NCI-H1048 (cell line): ENCODE results near the gene CA10.

ENCODE experiments used
- DNase-seq: peaks from one replicate; lab custom pipeline; 2025; lab: John Stamatoyannopoulos, UW

The CA10 gene

GRCh38 chr17:52147431-52147830 is 11.1 kb downstream of the CA10 start:
- DNase-seq, result no peak

DNA sequence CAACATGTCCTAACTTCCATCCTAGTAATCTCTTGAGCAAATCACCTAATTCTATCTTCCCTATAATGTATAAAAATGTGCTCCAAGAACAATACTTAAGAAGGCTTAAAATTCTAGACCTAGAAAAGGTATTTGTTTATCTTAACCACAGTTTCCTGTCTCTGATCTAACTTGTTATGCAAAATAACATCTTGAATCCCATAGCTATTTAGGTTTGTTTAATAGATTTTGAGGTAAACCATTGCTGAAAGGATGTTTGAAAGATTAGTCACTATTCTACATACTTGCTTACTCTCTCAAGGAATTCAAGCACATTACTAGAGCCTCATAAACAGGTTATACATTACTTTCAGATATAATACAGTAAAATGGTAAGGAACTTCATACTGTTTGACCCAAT is 13.0 kb downstream of the CA10 start:
- no peak for DNase-seq

DNA sequence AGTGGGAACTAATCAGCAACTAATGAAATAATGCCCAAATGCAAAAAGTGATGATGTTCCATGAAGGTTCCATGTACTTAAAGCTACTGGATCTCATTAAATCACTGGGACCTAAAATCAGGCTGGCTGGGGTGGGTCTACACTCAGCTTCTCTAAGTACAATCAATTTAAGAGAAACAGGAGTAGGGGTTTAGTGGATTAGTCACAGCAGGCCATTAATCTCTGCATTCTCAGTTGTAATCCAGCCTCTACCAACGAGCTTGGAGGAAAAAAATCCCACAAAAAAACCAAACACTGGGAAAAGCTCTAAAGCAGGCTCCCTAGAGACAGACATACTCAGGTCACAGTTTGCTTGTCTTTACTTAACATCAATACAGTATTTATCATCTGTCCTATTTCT is 15.0 kb downstream of the CA10 start:
- DNase-seq, result no peak

- no peak for DNase-seq
Measured at GRCh38 chr17:52140601-52141000, 17.9 kb downstream of the CA10 start.

- no peak for DNase-seq
Measured at GRCh38 chr17:52138752-52139151, 19.8 kb downstream of the CA10 start.

GRCh38 chr17:52138350-52138749 is 20.2 kb downstream of the CA10 start:
- no peak for DNase-seq

- no peak for DNase-seq
Measured at GRCh38 chr17:52136166-52136565, 22.3 kb downstream of the CA10 start.

DNA sequence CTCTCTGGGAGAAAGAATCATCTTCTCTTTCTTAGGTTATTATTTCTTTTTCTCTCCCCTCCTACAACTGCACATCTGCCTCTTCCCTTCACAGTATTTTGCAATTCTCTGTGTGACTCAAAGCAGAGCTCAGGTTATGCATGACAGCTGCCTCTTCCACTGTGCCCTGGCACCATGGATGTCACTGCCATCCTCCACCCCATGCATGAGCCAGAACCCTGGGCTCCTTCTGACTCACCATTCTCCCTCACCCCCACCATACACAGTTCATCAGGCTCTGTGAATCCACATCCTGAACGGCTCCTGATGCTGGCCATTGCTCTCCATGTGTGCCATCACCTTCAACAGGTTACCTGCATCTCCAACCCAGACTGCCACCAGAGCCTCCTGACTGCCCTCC is 23.9 kb downstream of the CA10 start:
- DNase-seq, result no peak

DNA sequence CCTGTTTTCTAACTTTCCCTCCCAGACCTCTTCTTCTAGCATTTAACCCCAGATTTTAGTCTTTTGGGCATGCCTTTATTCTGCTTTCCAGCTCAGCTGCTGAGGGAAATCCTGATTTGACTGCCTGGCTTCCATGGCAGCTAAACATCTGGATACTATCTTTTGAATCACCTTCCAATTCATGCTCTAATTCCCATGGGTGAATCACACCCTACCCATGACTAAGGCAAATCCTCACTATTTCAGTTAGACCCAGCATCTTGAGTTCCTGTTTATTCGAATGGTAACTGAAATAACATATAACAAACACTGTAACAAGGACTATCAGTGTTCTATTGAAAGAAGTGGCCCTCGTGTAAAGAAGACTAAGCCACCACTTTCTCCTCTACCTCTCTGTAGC is 29.8 kb downstream of the CA10 start:
- DNase-seq, result no peak

DNA sequence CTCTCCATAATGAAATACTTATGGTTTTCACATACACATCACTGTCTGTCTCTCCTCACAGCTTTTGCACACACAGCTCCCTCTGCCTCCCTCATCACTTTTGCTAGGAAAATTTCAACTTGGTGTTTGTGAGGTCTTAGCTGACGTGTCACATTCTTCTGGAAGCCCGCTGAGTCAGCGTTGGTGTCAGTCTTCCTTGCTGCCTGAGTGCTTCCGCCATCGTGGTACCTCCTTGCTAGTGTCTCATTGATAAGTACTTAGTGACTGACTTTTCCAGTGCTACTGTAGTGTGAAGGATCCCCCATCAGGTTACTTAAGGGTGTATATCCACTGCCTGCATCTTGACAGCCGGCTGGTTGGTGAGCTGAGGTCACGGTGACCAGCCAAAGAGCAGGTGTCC is 33.5 kb downstream of the CA10 start:
- DNase-seq, result no peak

DNA sequence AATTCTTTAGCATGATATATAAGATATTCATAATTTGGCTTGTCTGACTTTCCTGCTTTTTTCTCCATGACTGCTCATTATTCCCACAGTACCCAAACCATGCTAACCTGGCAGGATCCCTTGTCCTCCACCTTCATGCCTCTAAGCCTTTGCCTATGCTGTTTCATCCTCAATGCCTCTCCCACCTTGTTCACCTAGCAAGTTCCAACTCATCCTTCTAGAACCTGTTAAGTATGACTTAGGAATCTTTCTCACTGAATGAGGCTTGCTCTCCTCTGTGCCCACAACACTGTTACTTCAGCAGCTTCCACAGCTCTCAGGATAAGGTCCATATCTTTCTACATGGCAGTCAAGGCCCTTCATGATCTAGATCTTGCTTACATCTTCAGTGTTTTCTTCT is 34.0 kb downstream of the CA10 start:
- DNase-seq, result no peak

- no peak for DNase-seq
Measured at GRCh38 chr17:52120465-52120864, 38.0 kb downstream of the CA10 start.

GRCh38 chr17:52110923-52111581 is 47.5 kb downstream of the CA10 start:
- no peak for DNase-seq

- DNase-seq, result no peak
Measured at GRCh38 chr17:52106638-52107261, 51.8 kb downstream of the CA10 start.

GRCh38 chr17:52106072-52106471 is 52.4 kb downstream of the CA10 start:
- DNase-seq, result no peak

DNA sequence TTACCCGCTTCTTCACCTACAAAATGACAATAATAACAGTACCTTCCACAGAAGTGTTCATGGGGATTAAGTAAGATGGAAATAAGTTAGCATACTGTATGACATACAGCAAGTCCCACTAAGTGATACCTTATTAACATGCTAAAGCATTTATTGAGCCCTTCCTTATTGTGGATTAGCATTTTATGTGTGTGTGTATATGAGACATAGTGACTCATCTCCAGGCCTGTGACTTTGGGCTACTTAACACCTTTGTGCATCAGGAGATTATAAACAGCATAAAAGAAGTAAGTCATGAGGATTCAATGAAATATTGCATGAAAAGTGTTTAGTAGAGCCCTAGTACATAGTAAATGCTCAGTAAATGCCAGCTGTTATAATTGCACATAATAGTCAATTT is 52.9 kb downstream of the CA10 start:
- DNase-seq, result no peak

DNA sequence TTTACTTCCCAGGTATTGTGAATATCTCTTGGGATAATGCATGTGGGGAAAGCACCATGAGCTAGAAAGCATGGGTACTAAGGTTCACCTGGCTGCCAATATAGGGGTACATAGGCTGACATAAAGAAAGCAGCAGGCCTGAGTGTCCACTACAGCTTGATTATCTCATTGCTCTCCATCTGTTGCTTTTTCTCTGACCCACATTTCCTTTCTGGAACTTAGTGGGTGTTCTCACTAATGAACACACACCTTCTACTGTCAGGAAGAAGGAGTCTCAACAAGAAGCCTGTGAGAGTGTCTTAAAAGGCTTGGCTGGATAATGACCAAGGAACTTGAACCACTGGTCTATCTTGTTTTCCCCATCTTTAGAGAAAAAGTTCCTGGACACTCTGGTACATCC is 62.5 kb downstream of the CA10 start:
- DNase-seq, result no peak

DNA sequence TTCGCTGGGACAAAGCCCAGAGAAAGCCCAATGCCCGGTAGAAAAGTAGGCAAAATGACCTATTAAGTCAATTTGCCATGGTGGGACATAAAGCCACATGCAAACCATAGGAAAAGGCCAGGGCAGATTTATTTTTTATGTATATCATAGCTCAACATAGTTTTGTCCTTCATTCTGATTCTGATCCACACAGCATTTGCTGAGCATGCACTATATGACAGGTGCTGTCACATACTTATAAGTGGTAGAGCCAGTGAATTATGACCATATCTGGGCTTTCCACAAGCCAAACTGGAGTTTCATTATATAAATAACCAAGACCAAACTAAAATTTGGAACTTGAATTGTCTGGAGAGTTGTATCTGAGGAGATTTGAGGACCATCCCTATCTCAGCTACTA is 74.3 kb downstream of the CA10 start:
- DNase-seq, result no peak

GRCh38 chr17:52079496-52079895 is 79.0 kb downstream of the CA10 start:
- DNase-seq, result no peak

- DNase-seq, result no peak
Measured at GRCh38 chr17:52071712-52072111, 86.8 kb downstream of the CA10 start.

GRCh38 chr17:52064791-52065211 is 93.7 kb downstream of the CA10 start:
- DNase-seq, result no peak

DNA sequence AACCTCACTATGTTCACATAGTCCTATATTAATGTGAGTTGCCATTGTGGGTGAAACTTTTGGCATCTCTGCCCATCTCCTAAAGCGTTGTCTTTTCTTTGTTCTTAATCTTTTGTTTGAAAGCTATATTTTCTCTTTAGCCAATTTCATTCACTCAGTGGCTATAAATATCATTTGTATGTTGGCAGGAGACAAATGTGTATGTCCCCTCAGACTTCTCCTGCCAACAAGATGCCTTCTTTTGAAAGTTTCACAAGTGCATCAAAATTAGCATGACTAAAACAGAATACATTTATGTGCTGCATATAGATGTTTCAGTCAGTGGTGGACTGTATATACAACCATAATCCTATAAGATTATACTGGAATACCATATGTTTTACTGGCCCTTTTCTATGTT is 109.0 kb downstream of the CA10 start:
- no peak for DNase-seq

- DNase-seq, result no peak
Measured at GRCh38 chr17:52049051-52049450, 109.5 kb downstream of the CA10 start.
